Breast epithelium (tissue), 4 donors: ENCODE data around the gene RPS4Y2. TPM values are rescaled to one million over a fixed set of nuclear protein-coding genes. Genes with fewer than 3 reads are reported as not detected.

ENCODE experiments used
- DNase-seq, 2 donors: peaks; one replicate each; pipeline ENCODE4 v3.0.0-alpha.2; 2019; ENCODE audit warnings: low spot score in 2 of 2
- H3K27ac ChIP-seq, 2 donors: fragments of 200-600 bp; sonication (generic) in 1 of 2; one replicate each; pipeline ENCODE4 v1.5.1; 2016 to 2019; ENCODE audit warnings: mild to moderate bottlenecking in 1 of 2
- H3K27me3 ChIP-seq, 2 donors: fragments of 200-600 bp; sonication (generic) in 1 of 2; one replicate each; pipeline versions ENCODE4 v1.5.1 to v1.6.0; 2017 to 2019; ENCODE audit warnings: control low read depth in 1 of 2, mild to moderate bottlenecking in 1 of 2
- H3K36me3 ChIP-seq: fragments of 200-600 bp; one replicate; pipeline ENCODE4 v1.5.1; 2019
- H3K4me1 ChIP-seq, 2 donors: fragments of 200-600 bp; sonication (generic); one replicate each; pipeline ENCODE4 v1.5.1; 2016 to 2019; ENCODE audit warnings: control low read depth in 1 of 2
- H3K4me3 ChIP-seq, 3 donors: fragments of 200-600 bp; sonication (generic); 1 replicate in 2 of 3; 2 replicates in 1 of 3; pipeline ENCODE4 v1.5.1; 2016 to 2019; ENCODE audit warnings: mild to moderate bottlenecking in 3 of 3, moderate library complexity in 2 of 3
- H3K9me3 ChIP-seq, 2 donors: fragments of 200-600 bp; sonication (generic) in 1 of 2; one replicate each; pipeline ENCODE4 v1.5.1; 2016 to 2019; ENCODE audit warnings: control low read depth in 1 of 2
- CTCF ChIP-seq, 3 donors: fragments of 450-650 bp; IDR thresholded peaks; one replicate each; pipeline ENCODE4 v1.5.1; 2016 to 2017; ENCODE audit warnings: antibody characterized with exemption in 3 of 3, mild to moderate bottlenecking in 3 of 3, moderate library complexity in 3 of 3
- POLR2A ChIP-seq: fragments of 450-650 bp; IDR thresholded peaks from one replicate; pipeline ENCODE4 v1.6.1; 2016; ENCODE audit warnings: antibody characterized with exemption, mild to moderate bottlenecking, moderate library complexity
- POLR2AphosphoS5 ChIP-seq, 3 donors: sonication (generic); formaldehyde crosslinking; IDR thresholded peaks; one replicate each; pipeline ENCODE4 v1.6.1; 2017; ENCODE audit warnings: antibody characterized with exemption in 3 of 3
- intact Hi-C: fragments of 100-400 bp; cut with DNase I; formaldehyde crosslinking; loops from one replicate; pipeline ENCODE4 v1.15.1; 2023; ENCODE audit warnings: low total_unique reads
- total RNA-seq, 3 donors: library from RNA; depleted of rRNA; stranded (reverse); fragments of >200 nt; gene quantifications; one replicate each; pipeline ENCODE4 v1.1.0, GENCODE V29; 2016

The RPS4Y2 gene
- not detected for total RNA-seq

- intact Hi-C loops = no loop called here
- no peak within 1 kb of the TSS for H3K4me3 ChIP-seq
- no peaks in the 10 kb centered on the region for H3K27me3 ChIP-seq
- no peaks in the 10 kb centered on the region for H3K36me3 ChIP-seq
- no peaks in the 10 kb centered on the region for H3K9me3 ChIP-seq
- DNase-seq = no peak
- TF ChIP-seq POLR2A = no peak
- no peak for TF ChIP-seq CTCF (IDR thresholded peaks at IDR 0.05)
- TF ChIP-seq POLR2AphosphoS5 (IDR thresholded peaks at IDR 0.05) = no peak
- H3K4me1 ChIP-seq = no peaks in the 10 kb centered on the region
- H3K27ac ChIP-seq = no peak within 1 kb of the TSS
Measured at GRCh38 chrY:20755808-20756207, at the start of gene RPS4Y2. Gene RPS4Y2, plus strand, starts transcription at chrY:20756108. Its CDS starts 56 bp downstream, at chrY:20756164.

GRCh38 chrY:20714391-20714790 is 41.5 kb upstream of the RPS4Y2 start:
- intact Hi-C loops = no loop called here
- TF ChIP-seq CTCF (IDR thresholded peaks at IDR 0.05) = no peak
- no peak for TF ChIP-seq POLR2A
- TF ChIP-seq POLR2AphosphoS5 (IDR thresholded peaks at IDR 0.05) = no peak
- no peaks in the 10 kb centered on the region for H3K36me3 ChIP-seq
- no peaks in the 10 kb centered on the region for H3K4me1 ChIP-seq
- no peaks in the 10 kb centered on the region for H3K27me3 ChIP-seq
- DNase-seq = no peak
- H3K9me3 ChIP-seq = no peaks in the 10 kb centered on the region
- no peak overlapping the region for H3K4me3 ChIP-seq
- no peak overlapping the region for H3K27ac ChIP-seq

- Histone ChIP-seq H3K9me3 (no peaks in the 10 kb centered on the region), H3K27ac (no peak overlapping the region), H3K4me1 (no peaks in the 10 kb centered on the region), H3K36me3 (no peaks in the 10 kb centered on the region), H3K27me3 (no peaks in the 10 kb centered on the region), H3K4me3 (no peak overlapping the region)
- TF ChIP-seq CTCF (IDR thresholded peaks at IDR 0.05) (no peak), POLR2AphosphoS5 (IDR thresholded peaks at IDR 0.05) (no peak), POLR2A (no peak)
- DNase-seq = no peak
- intact Hi-C loops = no loop called here
Measured at GRCh38 chrY:20726184-20726907, 29.6 kb upstream of the RPS4Y2 start.

- intact Hi-C loops = no loop called here
Measured at GRCh38 chrY:20735200-20735599, 20.7 kb upstream of the RPS4Y2 start.

More at GRCh38 chrY:20735200-20735599, 20.7 kb upstream of the RPS4Y2 start:
- H3K4me3 ChIP-seq = no peak overlapping the region
- H3K4me1 ChIP-seq = no peaks in the 10 kb centered on the region
- H3K36me3 ChIP-seq = no peaks in the 10 kb centered on the region
- no peaks in the 10 kb centered on the region for H3K9me3 ChIP-seq
- TF ChIP-seq POLR2A (no peak), POLR2AphosphoS5 (IDR thresholded peaks at IDR 0.05) (no peak), CTCF (IDR thresholded peaks at IDR 0.05) (no peak)
- H3K27me3 ChIP-seq = no peaks in the 10 kb centered on the region
- no peak for DNase-seq
- no peak overlapping the region for H3K27ac ChIP-seq
